Activated CD4-positive, alpha-beta T cell treated with anti-CD3 and anti-CD28 coated beads, Interleukin-2, amount 10 ng/mL, durations not matched to agents 7 days and 5 days (primary cell): ENCODE data around the gene GCNT2. TPM values are rescaled to one million over a fixed set of nuclear protein-coding genes. Genes with fewer than 3 reads are reported as not detected.

Experiments used
- total RNA-seq, 2 experiments: library from RNA; stranded (reverse); gene quantifications; one replicate each; pipeline ENCODE4 v1.2.3, GENCODE V29; 2021

The GCNT2 gene
- total RNA-seq, 2 experiments from 2014 or later, result 5.0 to 5.5 TPM

Other genes with a start within 250 kb of the GCNT2 start
- not detected for gene TFAP2A, start 106.3 kb upstream of the GCNT2 start, total RNA-seq
- 1 to 10 TPM; 1.1 to 1.9 TPM for gene C6orf52, start 173.3 kb downstream of the GCNT2 start, total RNA-seq
- gene PAK1IP1, start 173.6 kb downstream of the GCNT2 start, total RNA-seq, result 10 to 100 TPM; 13.4 to 15.1 TPM
- gene TMEM14C, start 201.7 kb downstream of the GCNT2 start, total RNA-seq, result 10 to 100 TPM; 65.6 to 66.6 TPM
- gene TMEM14B, start 226.5 kb downstream of the GCNT2 start, total RNA-seq, result 10 to 100 TPM; 78.3 to 83.6 TPM